HG03432 (cell line): ENCODE data around the gene CCL3.
"Not testable (repeated sequence)": the region's sequence is repeated elsewhere in the genome, so short reads cannot be mapped to it uniquely, and the experiment has no call there.

Source experiments
- ATAC-seq: cut with Tn5 transposase; IDR thresholded peaks from one replicate; pipeline ENCODE4 v1.9.1; 2021; ENCODE audit warnings: mild to moderate bottlenecking, moderate library complexity; ENCODE audit not compliant: unreplicated experiment

The CCL3 gene

DNA sequence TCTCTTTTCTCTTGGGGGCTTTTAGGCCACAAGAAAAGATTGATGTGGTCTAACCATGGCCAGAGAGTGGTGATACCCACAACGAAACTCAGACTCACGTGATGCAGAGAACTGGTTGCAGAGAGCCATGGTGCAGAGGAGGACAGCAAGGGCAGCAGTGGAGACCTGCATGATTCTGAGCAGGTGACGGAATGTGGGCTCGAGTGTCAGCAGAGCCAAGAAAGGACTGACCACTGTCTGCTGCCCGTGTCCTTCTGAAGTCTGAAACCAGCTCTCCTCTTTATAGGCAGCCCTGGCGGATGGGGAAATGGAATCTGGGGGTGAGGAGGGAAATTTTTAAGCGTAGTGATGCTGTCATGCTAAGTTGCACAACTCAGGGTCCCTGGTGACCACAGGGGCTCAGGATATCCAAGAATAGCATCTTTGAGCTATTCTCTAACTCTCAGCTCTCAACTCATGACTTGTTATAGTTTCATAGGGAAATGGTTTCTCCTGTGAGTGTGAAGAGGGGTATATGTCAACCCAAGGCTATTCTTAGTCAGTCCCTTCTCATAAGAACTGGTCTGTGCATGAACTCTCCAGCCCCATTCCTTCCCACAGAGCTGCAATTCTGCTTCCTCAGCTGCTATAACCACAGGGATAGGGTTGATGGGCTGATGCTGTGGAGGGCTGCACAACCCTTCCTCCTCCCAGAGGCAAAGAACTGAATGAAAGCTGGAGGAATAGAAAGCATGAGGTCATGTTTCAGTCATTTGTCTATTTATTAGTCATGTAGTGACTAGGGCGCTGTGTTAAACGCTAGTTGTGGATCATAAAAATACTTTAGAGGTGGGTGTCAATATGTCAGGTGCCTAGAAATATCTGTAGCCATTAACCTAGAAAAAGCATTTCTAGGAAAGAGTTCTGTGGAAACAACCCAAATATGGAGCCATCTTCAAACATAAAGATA, at the start of gene CCL3:
TSS of gene CCL3 (minus strand) at position 256 of the 949 bp plus-strand sequence. CDS start at position 171, 85 bp downstream.
- peak; percentile 68 for ATAC-seq

DNA sequence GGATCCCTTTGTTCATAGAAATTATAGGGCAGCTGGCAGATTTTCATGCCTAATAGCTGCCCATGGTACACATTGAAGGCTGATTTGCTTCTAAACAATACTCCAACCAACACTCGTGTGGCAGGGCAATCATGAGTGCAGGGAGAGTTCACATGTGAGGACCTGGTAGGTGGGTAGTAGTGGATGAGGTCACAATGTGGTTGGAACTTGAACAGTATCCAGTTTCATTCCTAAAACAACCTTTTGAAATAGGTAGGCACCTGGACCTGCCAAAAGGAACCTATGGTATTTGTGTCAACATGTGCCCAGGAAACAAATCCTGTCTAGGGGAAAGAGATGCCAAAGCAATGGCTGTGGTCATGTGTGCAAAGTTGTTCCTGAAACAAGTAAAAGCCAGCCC, 46.5 kb upstream of the CCL3 start:
- ATAC-seq, result no peak

DNA sequence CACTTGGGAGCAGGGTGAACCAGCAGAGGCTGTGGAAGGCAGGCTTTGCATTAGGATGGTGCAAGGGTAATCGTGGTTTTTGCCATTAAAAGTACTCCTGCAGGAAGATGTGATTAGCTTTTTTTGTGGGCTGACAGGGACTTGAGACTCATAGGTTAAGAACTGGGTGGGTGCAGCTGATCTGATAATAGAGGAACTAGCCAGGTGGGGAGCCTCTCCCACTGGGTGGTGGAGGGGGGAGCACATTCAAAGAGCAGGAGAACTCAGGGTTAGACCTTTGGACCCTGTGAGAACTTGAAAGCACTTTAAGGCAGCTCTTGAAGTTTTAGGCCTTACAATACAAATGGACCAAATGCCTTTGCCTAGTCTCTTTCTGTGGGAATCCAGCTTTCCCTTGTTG, 46.1 kb upstream of the CCL3 start:
- no peak for ATAC-seq

DNA sequence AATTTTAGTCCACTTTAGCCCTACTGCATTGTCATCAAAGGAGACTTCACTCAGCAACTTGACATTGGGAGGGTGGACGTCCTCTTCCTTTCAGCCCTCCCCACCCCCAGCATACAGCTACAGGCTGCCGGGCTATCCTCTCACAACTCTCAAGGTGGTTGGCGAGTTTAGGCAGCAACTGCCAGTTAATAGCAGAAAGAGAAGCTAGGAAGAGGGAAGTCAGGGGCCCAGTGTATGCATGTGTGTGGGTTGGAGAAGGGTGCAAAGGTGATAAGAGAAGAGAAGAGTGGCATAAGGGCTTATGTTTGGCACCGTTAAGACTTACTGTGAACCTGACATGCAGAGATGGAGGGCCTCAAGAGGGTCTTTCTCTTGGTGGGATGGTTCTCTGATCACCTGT, 45.5 kb upstream of the CCL3 start:
- no peak for ATAC-seq

DNA sequence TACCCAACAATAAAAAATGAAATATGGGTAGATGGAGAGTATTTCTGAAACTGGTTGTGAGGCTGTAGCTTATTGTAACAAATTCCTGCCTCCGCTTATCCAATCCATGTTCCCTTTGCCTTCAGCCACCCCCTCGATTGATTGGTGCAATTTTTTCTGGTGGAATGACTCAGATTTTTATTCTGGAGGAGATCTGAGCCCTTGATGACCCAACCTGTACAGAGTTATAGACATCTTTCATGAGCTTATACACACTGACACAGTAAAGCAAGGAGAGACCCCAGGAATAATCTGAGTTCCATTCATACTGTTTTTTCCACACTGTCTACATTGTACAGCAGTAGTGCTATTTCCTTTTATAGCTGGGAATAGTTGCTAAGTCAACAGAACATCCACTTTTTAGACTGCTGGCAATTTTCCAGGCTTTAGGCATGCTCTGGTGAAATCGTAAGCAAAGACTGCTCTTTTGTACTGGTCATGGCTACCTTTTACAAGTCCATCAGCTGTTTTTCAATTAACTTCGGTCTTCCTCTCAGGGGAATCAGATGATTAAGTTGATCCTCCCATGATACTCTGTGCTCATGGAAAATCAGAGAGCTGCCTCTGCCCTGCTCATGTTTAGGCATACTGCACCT, 43.8 kb upstream of the CCL3 start:
- no peak for ATAC-seq

DNA sequence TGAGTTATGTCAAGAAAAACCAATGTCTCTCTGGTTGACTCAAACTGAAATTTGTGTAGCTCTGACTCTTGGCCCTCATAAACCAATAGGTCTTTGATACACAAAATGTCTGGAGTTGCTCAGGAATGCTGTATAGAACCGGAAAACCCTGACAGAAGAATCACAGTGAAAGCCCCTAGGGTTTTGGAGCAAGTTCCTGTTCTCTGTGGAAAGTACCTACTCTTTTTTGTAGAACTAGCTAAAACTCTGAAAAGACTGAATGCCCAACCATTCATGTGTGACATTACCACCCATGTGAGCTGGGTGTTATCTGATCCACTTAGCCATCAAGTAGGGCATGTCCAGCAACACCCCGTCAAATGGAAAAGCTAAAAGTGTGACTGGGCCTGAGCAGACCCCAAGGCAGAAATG, 42.5 kb upstream of the CCL3 start:
- ATAC-seq, result peak; percentile 45

DNA sequence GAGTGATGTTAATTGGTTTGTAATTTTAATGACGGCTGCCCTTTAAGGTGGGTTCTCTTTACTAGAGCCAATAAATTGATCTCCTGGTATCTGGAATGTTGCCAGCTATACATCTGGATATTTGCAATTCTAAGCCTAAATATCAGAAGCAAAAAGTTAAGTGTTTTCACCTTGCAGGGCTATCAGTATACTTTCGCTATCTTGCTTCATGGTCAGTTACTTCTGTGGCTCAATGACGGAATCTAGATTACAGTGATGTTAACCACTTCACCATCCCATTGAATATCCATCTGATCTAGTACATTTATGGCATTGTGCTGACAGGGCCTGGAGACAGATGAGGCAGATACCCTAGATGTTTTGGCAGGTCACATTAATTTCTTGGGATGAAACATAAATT, 42.0 kb upstream of the CCL3 start:
- no peak for ATAC-seq

DNA sequence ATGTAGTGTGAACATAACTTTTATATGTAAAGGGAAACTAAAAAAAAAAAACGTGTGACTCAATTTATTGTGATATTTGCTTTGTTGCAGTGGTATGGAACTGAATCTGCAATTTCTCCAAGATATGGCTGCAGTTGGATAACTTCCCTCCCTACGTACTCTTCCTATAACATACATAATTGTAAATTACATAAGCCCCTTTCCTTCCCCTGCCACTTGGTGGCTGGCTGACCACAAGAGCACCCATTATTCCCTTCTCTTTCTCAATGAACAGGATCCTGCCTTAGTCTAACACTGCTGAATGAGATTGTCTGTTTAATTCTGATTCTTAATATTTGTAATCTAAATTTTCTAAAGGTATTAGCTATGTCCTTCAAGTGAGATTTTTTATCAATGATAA, 41.5 kb upstream of the CCL3 start:
- no peak for ATAC-seq

DNA sequence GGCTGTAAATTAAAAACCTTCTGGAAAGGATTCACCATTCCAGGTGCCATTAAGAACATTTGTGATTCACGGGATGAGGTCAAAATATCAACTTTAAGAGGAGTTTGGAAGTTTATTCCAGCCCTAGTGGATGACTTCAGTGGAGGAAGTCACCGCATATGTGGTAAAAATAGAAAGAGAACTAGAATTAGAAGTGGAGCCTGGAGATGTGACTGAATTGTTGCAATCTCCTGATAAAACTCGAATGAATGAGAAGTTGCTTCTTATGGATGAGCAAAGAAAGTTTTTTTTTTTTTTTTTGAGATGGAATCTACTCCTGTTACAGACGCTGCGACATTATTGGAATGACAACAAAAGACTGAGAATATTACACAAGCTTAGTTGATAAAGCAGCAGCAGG, 40.4 kb upstream of the CCL3 start:
- ATAC-seq, result no peak

DNA sequence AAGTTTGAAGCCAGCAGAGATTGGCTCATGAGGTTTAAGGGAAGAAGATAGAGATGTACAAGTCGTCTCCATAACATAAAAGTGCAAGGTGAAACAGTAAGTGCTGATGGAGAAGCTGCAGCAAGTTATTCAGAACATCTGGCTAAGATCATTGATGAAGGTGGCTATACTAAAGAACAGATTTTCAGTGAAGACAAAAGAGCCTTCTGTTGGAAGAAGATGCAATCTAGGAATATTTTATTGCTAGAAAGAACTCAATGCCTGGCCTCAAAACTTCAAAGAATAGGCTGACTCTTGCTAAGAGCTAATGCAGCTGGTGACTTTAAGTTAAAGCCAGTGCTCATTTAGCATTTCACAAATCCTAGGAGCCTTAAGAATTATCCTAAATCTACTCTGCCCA, 39.7 kb upstream of the CCL3 start:
- ATAC-seq, result no peak

DNA sequence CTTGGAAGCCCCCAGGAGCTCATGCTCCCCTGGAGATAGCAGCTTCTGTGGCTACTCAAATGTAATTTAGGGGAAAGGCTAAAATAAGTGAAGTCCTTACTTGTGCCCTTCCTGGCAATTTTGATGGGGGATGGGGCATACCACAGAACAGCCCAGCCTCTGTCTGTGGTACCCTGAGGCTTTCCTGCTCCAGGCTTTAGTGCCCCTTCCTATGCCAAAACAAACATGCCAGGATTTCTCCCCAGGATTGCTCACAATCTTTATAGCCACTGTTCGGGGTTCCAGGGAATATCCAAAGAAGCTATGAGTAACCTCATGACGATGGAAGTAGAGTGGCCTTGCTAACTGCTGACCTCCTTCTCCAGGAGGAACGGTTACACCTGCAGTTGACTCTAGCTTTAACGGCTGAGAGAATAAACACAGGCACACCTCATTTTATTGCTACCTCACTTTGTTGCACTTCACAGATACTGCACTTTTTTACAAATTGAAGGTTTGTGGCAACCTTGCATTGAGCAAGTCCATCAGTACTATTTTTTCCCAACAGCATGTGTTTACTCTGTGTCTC, 38.6 kb upstream of the CCL3 start:
- no peak for ATAC-seq

DNA sequence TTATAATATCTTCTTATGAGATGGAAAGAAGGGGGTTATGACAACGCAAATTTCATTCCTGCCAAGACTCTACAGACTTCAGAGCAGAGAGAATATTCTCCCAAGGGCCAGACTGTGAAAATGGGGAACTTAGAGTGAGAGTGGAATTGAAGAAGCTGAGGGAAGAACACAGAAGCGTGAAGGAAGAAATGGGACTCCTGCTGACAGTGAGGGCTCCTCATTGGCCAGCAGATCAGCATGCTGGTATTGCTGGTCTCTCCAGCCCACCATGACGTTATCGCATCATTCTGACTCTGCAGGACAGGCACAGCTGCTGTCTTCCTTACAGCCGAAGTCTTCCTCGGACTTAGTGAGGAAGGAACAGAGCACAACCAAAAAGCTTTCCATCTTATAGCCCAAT, 38.0 kb upstream of the CCL3 start:
- no peak for ATAC-seq

DNA sequence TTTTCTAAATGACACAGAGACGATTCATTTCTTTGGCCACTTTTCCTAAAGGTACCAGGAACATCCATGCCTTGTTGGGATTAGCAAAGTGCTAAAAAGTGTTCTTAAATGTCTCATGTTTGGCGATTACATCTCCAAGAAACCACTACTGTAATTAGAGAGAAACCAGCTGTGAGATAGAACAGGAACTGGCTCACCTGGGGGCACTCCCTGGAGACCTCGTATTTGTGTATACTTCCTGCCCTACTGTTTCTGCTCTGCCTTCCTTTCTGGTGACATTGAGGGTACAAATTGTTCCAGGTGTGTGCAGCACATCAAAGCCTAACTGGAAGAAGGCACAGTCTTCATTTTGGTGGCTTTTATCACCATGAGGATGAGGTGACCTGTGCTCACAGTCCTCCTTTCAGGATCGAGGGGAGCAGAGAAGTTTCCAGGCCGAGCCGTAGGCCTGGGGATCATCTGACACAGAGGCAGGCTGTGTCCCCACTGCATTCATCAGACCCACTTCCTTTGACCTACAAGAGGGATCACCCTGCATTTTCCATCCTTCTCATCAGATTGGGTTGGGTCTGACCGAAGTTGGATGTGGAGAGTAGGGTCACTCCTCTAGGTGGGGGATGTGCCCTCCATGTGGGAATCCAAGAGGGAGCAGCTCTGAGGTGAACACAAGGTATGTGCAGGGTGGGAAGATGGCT, 37.4 kb upstream of the CCL3 start:
- no peak for ATAC-seq

DNA sequence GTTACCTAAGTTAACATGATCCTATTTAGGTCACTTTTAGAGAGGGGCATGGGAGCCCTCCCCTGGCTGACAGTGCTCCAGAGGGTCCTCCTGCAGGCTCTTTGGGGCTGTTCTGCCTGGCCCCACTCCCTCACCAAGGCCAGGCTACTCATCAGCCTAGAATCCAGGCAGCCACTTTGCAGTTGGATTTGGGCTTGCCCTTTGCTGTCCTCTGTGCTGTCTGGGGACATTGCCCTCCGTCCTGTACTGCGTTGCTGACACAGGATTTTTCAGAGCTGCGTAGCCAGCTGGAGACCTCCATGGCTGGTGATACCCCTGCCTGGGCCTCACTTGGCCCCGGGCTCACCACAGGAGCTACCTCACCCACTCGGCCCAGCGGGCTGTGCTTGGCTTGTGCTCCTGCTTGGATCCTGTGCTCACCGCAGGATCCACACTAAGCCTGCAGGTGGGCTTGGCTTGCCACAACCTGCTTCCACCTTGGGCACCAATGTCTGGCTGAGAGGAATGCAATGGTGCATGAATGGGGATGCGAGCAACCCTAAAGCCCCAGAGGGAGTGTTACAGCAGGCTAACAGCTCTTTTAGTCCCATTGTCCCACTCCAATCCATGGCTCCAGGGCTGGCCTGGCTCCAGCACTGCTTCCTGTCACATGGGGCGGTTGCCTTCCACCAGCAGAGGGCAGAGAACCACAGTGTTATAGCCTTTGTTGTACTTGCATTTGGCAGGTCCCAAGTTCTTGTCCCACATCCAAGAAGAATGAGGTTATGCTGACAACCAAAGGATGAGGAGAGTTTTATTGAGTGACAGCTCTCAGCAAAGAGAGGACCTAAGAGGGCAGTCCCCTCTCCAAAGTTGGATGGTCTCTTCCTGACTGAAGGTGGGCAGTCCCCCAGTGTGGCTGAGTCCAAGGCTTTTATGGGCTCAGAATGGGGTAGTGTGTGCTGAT, 35.2 kb upstream of the CCL3 start:
- ATAC-seq, result no peak

DNA sequence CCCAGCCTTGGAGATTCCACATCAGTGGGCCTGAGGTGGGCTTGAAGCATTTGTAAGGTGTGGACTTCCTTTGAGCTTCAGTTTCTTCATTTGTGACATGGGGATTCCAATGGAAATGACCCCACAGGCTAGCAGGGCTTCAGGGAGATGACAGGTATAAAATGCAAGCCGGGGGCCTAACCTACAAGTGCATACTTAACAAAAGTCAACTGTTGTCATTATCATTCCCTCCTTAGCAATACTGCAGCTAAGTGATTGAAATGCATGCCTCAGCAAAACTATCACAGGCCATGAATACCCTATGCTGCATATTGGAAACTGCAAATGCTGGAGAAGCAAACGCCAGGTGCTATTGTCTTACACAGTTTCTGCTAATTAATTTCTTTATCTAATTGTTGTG, 33.5 kb upstream of the CCL3 start:
- ATAC-seq, result no peak

DNA sequence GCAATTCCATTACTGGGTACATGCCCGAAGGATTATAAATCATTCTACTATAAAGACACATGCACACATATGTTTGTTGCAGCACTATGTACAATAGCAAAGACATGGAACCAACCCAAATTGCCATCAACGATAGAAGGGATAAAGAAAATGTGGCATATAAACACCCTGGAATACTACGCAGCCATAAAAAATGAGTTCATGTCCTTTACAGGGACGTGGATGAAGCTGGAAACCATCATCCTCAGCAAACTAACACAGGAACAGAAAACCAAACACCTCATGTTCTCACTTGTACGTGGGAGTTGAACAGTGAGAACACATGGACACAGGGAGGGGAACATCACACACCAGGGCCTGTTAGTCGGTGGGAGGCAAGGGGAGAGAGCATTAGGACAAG, 31.2 kb upstream of the CCL3 start:
- not testable (repeated sequence) for ATAC-seq

DNA sequence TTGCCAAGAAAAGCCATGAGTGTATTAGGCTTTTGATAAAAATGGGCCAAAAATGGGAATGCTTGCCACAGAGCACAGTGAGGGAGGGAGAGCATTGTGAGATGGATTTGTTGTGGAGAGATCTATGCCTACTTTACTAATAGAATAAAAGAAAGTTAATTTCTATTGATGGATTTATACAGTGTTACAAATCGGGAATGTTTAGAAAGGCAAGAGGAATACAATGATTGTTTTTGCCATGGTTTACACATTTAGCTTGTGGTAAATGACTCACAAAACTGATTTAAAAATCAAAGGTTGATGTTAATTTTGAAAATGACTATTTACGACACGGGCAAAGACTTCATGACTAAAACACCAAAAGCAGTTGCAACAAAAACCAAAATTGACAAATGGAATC, 30.3 kb upstream of the CCL3 start:
- ATAC-seq, result no peak

DNA sequence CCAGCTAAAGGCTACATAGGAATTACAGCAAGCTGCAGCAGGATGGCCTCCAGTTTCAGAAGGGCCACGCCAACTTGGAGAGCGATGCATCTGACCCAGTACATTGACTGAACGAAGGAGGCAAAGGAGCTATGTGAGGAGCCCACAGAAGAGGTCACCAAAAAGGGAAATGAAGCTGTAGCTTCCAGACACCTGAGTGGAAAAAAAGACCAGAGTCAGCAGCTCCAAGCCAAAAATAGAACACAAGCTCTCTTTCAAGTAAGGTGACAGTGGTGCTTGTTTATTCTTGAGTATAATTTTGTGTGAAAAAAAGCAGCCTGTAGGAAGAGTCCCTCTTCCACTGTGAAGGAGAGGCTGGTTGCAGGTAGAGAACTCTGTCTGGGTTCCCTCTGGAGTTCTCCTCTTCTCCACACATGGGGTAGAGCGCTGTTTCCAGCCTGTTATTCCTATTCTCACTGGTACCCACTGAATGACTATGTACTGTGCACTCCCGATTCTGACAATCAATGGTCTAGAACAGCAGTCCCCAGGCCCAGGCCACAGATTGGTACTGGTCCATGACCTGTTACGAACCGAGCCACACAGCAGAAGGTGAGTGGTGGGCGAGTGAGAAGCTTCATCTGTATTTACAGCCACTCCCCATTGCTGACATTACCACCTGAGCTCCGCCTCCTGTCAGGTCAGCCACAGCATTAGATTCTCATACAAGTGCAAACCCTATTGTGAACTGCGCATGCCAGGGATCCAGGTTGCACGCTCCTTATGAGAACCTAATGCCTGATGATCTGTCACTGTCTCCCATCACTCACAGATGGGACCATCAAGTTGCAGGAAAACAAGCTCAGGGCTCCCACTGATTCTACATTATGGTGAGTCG, 28.8 kb upstream of the CCL3 start:
- peak; percentile 8 for ATAC-seq
